OCI-M1 (cell line): ENCODE measurements around the gene MYD88.
"Not testable (repeated sequence)": the region's sequence is repeated elsewhere in the genome, so short reads cannot be mapped to it uniquely, and the experiment has no call there.

Experiments
- DNase-seq: peaks from one replicate; lab custom pipeline; 2025; lab: John Stamatoyannopoulos, UW

Gene MYD88

GRCh38 chr3:38126121-38126892 lies 12.2 kb upstream of the MYD88 start:
- DNase-seq: no peak

- DNase-seq: no peak
Observed at GRCh38 chr3:38127611-38128302, 10.7 kb upstream of the MYD88 start.

- DNase-seq: no peak
Observed at GRCh38 chr3:38128303-38128655, 10.2 kb upstream of the MYD88 start.

GRCh38 chr3:38129058-38129457 lies 9.4 kb upstream of the MYD88 start:
- DNase-seq: no peak

- no peak for DNase-seq
Observed at GRCh38 chr3:38130631-38131065, 7.8 kb upstream of the MYD88 start.

- DNase-seq: peak; percentile 76
Observed at GRCh38 chr3:38131621-38132369, 6.7 kb upstream of the MYD88 start.

GRCh38 chr3:38133209-38133556 lies 5.3 kb upstream of the MYD88 start:
- no peak for DNase-seq

GRCh38 chr3:38133557-38134405 lies 4.7 kb upstream of the MYD88 start:
- DNase-seq: no peak

GRCh38 chr3:38134517-38135143 lies 3.8 kb upstream of the MYD88 start:
- DNase-seq: not testable (repeated sequence)

- peak; percentile 68 for DNase-seq
Observed at GRCh38 chr3:38135621-38136277, 2.7 kb upstream of the MYD88 start.

- DNase-seq: no peak
Observed at GRCh38 chr3:38136393-38136776, 2.1 kb upstream of the MYD88 start.

GRCh38 chr3:38136777-38137614 lies 1.5 kb upstream of the MYD88 start, which contains the start of gene ACAA1:
Gene ACAA1 (minus strand): TSS chr3:38137127. CDS start chr3:38137035, 92 bp downstream.
- DNase-seq: peak; percentile 99

GRCh38 chr3:38137615-38138348 lies 679 bp upstream of the MYD88 start:
- DNase-seq: peak; percentile 70

- DNase-seq: peak; percentile 45
Observed at GRCh38 chr3:38139191-38139590, 730 bp downstream of the MYD88 start.

GRCh38 chr3:38139652-38140051 lies 1.2 kb downstream of the MYD88 start:
- no peak for DNase-seq

- no peak for DNase-seq
Observed at GRCh38 chr3:38140326-38141172, 2.1 kb downstream of the MYD88 start.

GRCh38 chr3:38141173-38141951 lies 2.9 kb downstream of the MYD88 start:
- DNase-seq: no peak

GRCh38 chr3:38141952-38142273 lies 3.5 kb downstream of the MYD88 start:
- no peak for DNase-seq
